KMS-11 (cell line): ENCODE measurements around the gene ZNF699.
A peak's percentile ranks its signal among the peaks of the same experiment; 100 is the strongest.

ENCODE experiments used
- H2AFZ ChIP-seq: fragments of 200-600 bp; sonication (generic); 2 replicates; pipeline ENCODE4 v1.6.1; 2016; ENCODE audit warnings: antibody characterized with exemption, mixed run types, low read depth
- H3K27ac ChIP-seq: fragments of 200-600 bp; sonication (generic); 2 replicates; pipeline ENCODE4 v1.6.1; 2016; ENCODE audit warnings: mild to moderate bottlenecking, mixed run types
- H3K27me3 ChIP-seq: fragments of 200-600 bp; sonication (generic); 2 replicates; pipeline ENCODE4 v1.6.1; 2017; ENCODE audit warnings: mild to moderate bottlenecking, low read depth, mixed run types, moderate library complexity; ENCODE audit not compliant: insufficient read depth
- H3K36me3 ChIP-seq: fragments of 200-600 bp; sonication (generic); 2 replicates; pipeline ENCODE4 v1.6.1; 2017; ENCODE audit warnings: mild to moderate bottlenecking, mixed run types; ENCODE audit not compliant: insufficient read depth
- H3K4me1 ChIP-seq: fragments of 200-600 bp; sonication (generic); 2 replicates; pipeline ENCODE4 v1.6.1; 2016; ENCODE audit warnings: mild to moderate bottlenecking, low read depth, mixed run types; ENCODE audit not compliant: poor library complexity, severe bottlenecking
- H3K4me2 ChIP-seq: fragments of 200-600 bp; sonication (generic); 2 replicates; pipeline ENCODE4 v1.7.0; 2016; ENCODE audit warnings: mild to moderate bottlenecking, mixed run types
- H3K4me3 ChIP-seq: fragments of 200-600 bp; sonication (generic); IDR thresholded peaks from 2 replicates; pipeline ENCODE4 v1.6.1; 2017; ENCODE audit warnings: low read depth, low read length, mixed read lengths; ENCODE audit not compliant: insufficient read depth
- H3K79me2 ChIP-seq: fragments of 200-600 bp; sonication (generic); 2 replicates; pipeline ENCODE4 v1.6.1; 2016; ENCODE audit warnings: low read depth, mixed run types; ENCODE audit not compliant: insufficient read depth
- H3K9ac ChIP-seq: fragments of 200-600 bp; sonication (generic); 2 replicates; pipeline ENCODE4 v1.6.1; 2016; ENCODE audit warnings: mild to moderate bottlenecking, mixed run types
- H4K20me1 ChIP-seq: fragments of 200-600 bp; sonication (generic); 2 replicates; pipeline ENCODE4 v1.6.1; 2016; ENCODE audit warnings: mild to moderate bottlenecking, mixed run types; ENCODE audit not compliant: insufficient read depth
- CTCF ChIP-seq: fragments of 200-600 bp; sonication (generic); conservative IDR thresholded peaks from 2 replicates; pipeline ENCODE4 v1.6.1; 2017; ENCODE audit warnings: low read depth, mild to moderate bottlenecking, antibody characterized with exemption, low read length, moderate library complexity, mixed read lengths

ZNF699 gene

GRCh38 chr19:9309139-9309973 is at the start of gene ZNF699:
TSS of gene ZNF699 (minus strand) at chr19:9309838. CDS start at chr19:9305119, 4,719 bp downstream.
- no peaks in the 10 kb centered on the region for H3K36me3 ChIP-seq
- H2AFZ ChIP-seq: peak within 1 kb of the TSS; percentile 99
- H3K27ac ChIP-seq: peak within 1 kb of the TSS; percentile 68
- no peak within 1 kb of the TSS for H3K4me3 ChIP-seq
- H3K27me3 ChIP-seq: no peaks in the 10 kb centered on the region
- no peaks in the 10 kb centered on the region for H3K79me2 ChIP-seq
- H3K4me2 ChIP-seq: peak within 1 kb of the TSS; percentile 43
- TF ChIP-seq CTCF: no peak
- peaks cover 16% of the 10 kb centered on the region for H3K4me1 ChIP-seq
- peak within 1 kb of the TSS; percentile 65; the same call in 1 of the 2 replicates for H3K9ac ChIP-seq
- no peaks in the 10 kb centered on the region for H4K20me1 ChIP-seq

DNA sequence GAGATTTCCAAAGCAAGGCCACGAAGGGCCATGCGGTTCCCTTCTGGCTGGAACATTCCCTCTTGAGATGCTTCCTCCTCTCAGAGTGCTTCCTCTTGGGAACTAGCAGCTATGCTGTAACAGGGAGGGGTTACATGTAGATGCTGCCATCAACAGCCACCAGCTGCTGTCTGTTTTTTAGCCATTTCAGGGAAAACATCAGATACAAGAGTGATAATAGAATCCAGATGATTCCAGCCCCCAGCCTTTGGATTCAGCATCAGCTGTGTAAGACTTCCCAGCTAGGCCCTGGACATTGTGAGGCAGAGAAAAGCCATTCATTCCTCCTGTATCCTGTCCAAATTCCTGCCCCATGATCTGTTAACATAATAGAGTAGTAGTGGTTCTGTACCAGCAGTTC is 45.0 kb upstream of the ZNF699 start:
- no peaks in the 10 kb centered on the region for H3K36me3 ChIP-seq
- no peak for TF ChIP-seq CTCF

DNA sequence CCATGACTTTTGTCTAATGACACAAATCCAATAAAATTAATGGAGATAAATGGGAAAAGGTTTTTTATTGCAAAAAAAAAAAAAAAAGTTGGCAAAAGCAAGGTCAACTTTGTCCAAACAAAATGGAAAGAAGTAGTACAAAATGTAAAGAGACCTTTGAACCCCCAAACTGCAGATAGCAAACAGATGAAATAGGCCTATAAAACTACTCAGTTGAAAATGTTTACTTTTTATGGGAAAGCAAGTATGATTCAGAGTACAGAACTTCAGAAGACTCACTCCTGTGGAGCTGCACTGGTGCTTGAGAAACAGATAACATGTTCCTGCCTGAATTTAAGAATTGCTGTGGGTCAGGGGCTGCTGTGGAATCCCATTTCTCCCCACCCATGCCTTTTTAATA is 43.4 kb upstream of the ZNF699 start:
- TF ChIP-seq CTCF: no peak
- no peak overlapping the region for H2AFZ ChIP-seq

More for the DNA sequence above, 45.0 kb upstream of the ZNF699 start:
- no peak overlapping the region for H3K4me2 ChIP-seq
- no peaks in the 10 kb centered on the region for H3K27me3 ChIP-seq
- no peak overlapping the region for H3K9ac ChIP-seq
- H3K27ac ChIP-seq: no peak overlapping the region
- no peaks in the 10 kb centered on the region for H3K79me2 ChIP-seq
- no peak overlapping the region for H3K4me3 ChIP-seq
- H4K20me1 ChIP-seq: no peaks in the 10 kb centered on the region
- no peaks in the 10 kb centered on the region for H3K4me1 ChIP-seq
- H2AFZ ChIP-seq: no peak overlapping the region

GRCh38 chr19:9352505-9352904 is 42.9 kb upstream of the ZNF699 start:
- Histone ChIP-seq H4K20me1 (no peaks in the 10 kb centered on the region), H3K4me1 (no peaks in the 10 kb centered on the region), H3K4me3 (no peak overlapping the region), H3K27me3 (no peaks in the 10 kb centered on the region), H3K79me2 (no peaks in the 10 kb centered on the region), H3K9ac (no peak overlapping the region), H3K27ac (no peak overlapping the region), H3K36me3 (no peaks in the 10 kb centered on the region), H3K4me2 (no peak overlapping the region), H2AFZ (no peak overlapping the region)
- no peak for TF ChIP-seq CTCF

More for the DNA sequence above, 43.4 kb upstream of the ZNF699 start:
- Histone ChIP-seq H4K20me1 (no peaks in the 10 kb centered on the region), H3K4me1 (no peaks in the 10 kb centered on the region), H3K79me2 (no peaks in the 10 kb centered on the region), H3K9ac (no peak overlapping the region), H3K27me3 (no peaks in the 10 kb centered on the region), H3K4me3 (no peak overlapping the region), H3K36me3 (no peaks in the 10 kb centered on the region), H3K27ac (no peak overlapping the region), H3K4me2 (no peak overlapping the region)
